GM04503 (cell line): ENCODE measurements around the gene MLANA.

Experiments
- DNase-seq: peaks from one replicate; pipeline ENCODE4 v3.0.0-alpha.2; 2012; ENCODE audit warnings: low read depth

Gene MLANA

GRCh38 chr9:5899292-5899691 is 8.6 kb downstream of the MLANA start:
- no peak for DNase-seq

- DNase-seq, result no peak
Observed at GRCh38 chr9:5900622-5901021, 9.9 kb downstream of the MLANA start.

DNA sequence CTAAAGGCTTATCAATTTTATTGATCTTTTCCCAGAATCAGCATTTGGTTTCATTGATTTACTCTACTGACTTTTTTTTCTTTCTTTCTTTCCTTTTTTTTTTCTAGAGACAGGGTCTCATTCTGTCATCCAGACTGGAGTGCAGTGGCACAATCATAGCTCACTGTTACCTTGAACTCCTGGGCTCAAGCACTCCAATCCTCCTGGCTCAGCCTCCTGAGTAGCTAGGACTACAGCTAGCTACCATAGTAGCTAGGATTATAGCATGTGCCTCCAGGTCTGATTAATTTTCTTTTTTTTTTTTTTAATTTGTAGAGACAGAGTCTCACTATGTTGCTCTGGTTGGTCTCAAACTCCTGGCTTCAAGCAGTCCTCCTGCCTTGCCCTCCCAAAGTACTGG is 11.7 kb downstream of the MLANA start:
- DNase-seq, result no peak

GRCh38 chr9:5908918-5909317 is 18.2 kb downstream of the MLANA start:
- DNase-seq, result no peak

DNA sequence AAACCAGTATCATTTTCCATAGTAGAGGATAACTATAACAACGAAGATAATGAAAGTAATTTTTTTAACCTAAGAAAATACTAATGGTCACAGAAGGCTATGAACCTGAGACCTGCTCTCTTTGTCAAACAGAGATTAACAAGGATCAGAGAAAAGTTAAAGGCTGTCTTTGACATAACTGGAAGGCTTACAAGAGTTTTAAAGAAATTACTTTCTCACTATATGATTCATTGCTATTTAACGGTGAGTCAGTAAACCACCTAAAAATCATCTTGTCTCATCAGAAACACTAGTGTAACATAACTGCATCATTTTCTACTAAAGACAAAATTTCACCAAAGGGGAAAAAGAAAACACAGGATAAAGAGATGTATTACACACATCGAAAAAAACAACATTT is 19.3 kb downstream of the MLANA start:
- no peak for DNase-seq

- no peak for DNase-seq
Observed at GRCh38 chr9:5910413-5911057, 19.8 kb downstream of the MLANA start.

DNA sequence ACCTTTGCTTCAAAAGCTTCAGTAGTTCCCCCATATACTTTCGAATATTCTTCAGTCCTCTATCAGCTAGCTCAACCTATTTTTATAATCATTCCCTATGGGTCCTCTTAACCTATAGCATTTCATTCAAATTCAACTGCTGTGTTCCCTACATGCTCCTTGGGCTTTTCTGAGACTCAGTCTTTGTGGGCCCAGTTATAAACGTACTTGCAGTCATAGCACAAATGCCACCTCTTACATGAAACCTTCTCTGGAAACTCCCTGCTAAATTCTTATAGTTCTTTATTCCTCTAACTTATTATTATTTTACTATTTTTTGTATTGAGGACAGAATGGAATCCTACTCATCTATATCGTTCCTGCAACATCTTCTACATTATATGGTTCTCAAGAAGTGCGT is 24.7 kb downstream of the MLANA start:
- no peak for DNase-seq

DNA sequence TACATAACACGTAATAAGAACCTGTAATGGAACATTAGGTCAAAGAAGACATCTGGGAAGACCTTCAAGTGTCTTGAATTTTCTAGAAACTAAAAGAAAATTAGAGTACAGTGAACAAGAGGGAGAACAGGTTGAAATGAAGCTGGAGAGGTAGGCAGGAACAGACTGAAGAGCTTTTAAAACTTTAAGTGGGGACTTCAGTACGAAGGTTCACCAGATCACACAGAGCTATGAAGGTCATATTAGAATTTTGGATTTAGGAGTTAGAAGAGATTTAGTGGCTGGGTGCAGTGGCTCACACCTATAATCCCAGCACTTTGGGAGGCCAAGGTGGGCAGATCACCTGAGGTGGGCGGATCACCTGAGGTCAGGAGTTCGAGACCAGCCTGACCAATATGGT is 26.6 kb downstream of the MLANA start:
- DNase-seq, result no peak

GRCh38 chr9:5917888-5918287 is 27.2 kb downstream of the MLANA start:
- DNase-seq, result no peak

DNA sequence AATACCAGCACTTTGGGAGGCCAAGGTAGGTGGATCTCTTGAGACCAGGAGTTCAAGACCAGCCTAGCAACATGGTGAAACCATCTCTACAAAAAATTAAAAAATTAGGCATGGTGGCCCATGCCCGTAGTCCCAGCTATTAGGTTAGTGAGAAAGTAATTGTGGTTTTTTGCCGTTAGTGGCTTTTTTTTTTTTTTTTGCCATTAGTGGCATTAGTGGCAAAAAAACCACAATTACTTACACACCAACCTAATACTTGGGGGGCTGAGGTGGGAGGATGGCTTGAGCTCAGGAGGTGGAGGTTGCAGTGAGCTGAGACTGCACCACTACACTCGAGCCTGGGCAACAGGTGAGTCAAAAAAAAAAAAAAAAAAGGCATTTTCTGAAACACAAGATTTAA is 27.8 kb downstream of the MLANA start:
- DNase-seq, result no peak

GRCh38 chr9:5920860-5921328 is 30.2 kb downstream of the MLANA start:
- peak; percentile 24 for DNase-seq

GRCh38 chr9:5922192-5922591 is 31.5 kb downstream of the MLANA start:
- no peak for DNase-seq

DNA sequence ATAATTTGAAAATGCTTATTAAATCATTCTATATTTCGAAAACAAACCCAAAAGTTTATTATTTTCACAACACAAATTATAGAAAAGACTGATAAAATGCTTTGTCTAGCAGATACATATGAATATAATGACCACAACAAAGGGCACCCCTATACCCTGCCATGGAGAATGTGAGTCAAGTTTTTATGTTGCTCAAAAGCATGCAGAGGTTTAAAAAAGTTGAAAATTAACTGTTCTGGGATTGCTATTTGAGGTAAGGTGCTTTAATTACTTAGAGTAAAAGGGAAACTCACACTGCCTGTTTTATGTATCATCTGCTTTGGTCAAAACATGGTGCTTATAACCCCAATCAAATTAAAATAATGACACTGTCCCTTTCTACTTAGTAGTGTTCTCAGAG is 41.0 kb downstream of the MLANA start:
- DNase-seq, result no peak

- DNase-seq, result no peak
Observed at GRCh38 chr9:5938449-5938848, 47.8 kb downstream of the MLANA start.

DNA sequence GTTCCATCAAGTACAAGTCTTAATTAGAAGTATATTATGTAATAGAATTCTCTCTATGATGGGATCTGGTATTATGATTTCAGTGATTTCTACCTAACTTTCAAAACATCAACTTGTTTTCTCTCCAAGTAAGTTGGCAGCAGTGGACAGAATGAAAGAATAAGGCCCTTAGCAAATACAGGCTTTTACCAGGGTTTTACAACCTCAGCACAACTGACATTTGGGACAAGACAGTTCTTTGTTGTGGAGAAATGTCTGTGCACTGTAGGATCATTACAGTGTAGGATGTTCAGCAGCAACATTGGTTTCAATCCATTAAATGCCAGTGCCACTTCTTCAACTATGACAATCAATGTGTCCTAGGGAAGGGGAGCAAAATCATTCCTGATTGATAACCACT is 48.8 kb downstream of the MLANA start:
- DNase-seq, result no peak

DNA sequence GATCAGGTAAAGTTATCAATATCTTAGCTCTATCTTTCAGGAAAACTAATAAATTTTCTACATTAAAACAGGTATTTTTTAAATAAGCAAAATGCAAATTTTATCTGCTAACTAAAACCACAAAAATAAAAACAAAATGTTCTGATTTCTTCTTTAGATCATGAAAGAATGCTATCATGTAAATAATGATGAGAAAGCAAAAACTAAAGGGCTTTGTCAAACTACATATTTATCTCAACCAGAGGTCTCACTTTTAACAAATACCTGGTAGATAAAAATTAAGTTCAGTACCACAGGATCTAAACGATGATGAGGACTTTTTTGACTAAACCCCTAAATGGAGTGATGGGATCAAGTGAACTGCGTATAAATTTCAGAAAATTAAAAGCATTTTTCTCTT is 50.5 kb downstream of the MLANA start:
- DNase-seq, result no peak

- no peak for DNase-seq
Observed at GRCh38 chr9:5945112-5945511, 54.4 kb downstream of the MLANA start.

DNA sequence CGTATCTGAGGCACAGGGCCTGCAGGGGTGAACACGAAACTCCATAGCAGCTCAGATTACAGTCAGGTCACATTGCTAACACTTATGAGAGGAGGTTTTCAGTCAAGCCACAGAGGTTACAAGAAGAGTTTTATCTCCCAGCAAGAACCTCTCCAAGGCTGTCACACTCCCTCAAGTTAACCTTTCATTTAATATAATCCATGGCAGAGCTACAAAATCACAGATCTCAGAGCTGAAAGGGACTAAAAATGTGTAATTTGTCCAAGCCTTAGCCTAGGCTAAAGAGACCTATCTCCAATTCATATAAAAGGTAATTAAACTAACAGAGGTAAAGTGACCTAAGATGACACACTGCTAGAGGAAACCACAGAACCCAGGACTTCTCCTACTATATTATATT is 57.2 kb downstream of the MLANA start:
- no peak for DNase-seq

DNA sequence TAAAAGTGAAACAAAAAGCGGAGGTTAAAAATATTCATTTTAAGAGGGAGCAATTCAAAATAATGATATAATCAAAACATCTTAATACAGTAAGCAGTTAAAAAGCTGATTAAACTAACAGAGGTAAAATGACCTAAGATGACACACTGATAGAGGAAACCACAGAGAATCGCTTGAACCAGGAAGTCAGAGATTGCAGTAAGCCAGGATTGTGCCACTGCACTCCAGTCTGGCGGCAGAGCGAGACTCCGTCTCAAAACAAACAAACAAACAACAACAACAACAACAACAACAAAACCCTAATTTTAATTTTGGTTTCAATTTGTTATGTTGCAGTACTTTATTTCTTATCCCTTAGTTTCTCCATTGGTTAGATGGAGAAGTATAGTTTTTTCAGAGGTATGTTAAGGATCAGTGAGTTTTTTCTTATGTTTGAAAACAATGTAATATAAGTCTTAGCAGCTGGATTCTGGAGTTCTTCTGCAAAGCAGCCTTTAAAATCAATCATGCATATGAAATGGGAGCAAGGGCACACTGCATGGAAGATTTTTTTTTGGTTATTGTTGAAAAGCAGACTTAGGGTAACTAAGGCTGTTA is 58.5 kb downstream of the MLANA start:
- no peak for DNase-seq

DNA sequence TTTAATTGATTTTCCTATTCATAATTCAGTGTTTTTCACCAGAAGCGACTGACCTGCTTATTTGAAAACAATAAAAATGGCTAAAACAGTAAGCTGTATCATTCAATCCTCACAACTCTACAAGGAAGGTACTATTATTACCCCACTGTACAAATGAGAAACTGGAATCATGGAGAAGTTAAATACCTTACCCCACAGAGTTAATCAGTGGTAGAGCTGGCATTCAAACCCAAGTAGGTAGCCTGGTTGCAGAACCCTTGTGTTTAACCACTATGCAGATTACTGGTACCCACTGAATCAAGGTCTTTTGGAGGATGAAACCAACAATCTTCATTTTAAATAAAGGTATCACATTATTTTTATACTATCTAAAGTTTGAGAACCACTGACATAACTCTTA is 59.6 kb downstream of the MLANA start:
- no peak for DNase-seq

DNA sequence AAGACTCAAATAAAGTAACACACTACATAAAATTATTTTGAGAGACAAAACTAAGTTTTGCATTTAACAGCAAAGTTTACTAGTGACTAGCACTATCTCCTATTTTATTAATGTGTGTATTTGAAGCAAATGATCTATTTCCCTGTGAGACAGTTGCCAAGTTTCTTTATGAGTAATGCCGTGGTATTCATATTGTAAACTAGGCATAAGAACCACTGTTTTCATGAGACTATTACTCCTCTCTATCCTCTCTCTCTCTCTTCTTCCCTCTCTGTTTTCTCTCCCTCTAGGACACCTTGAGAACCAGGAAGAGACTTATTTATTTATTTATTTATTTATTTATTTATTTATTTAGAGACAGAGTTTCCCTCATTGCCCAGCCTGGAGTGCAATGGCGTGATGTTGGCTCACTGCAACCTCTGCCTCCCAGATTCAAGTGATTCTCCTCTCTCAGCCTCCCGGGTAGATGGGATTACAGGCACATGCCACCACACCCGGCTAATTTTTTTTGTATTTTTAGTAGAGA is 61.1 kb downstream of the MLANA start:
- no peak for DNase-seq

DNA sequence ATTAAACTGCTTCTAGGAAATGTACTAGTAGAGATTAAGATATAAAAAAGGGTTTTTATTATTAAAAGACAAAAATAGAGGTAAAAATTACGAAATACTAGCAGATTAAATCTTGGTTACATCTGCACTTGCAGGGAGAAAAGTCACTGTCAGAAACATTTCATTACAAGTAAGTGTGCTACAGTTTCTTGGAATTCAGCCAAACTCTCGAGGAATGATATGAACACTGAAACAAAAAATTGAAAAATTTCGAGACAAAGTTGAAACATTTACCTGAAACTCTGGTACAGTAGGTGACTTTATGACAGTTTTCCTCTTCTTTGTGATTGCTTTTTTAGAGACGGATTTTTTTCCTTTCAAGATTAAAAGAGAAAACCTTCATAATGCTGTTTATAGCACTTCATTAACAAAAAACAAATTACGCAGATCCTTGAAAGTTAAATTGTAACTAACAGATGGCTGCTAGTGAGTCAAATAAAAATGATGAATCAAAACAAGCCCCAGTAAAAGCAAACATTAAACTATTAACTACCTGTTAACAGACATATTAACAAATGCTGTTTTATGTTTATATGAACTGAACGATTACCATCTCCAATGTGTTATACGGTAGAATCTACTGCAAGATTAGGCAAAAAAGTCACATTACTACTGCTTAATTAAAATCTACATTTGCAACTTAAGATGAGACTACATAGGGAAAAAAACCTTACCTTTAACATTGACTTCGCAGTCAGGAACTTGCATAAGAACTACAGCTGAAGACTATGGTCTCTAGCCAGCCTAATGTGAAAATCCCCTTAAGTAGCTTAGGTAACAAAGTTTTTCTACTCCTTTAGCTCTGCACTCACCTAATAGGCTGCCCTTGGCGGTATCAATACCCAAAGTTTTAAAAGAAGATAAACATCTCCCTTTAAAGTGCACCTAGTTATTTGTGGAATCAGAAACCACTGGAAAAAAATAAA is 63.3 kb downstream of the MLANA start:
- DNase-seq, result no peak

- no peak for DNase-seq
Observed at GRCh38 chr9:5957166-5957565, 66.5 kb downstream of the MLANA start.
